Measurements from ENCODE around the gene LGR4. TPM values are rescaled to one million over a fixed set of nuclear protein-coding genes. Genes with fewer than 3 reads are reported as not detected.

Gene LGR4
- total RNA-seq, 1 donor from 2014 or later: 3.0 TPM

DNA sequence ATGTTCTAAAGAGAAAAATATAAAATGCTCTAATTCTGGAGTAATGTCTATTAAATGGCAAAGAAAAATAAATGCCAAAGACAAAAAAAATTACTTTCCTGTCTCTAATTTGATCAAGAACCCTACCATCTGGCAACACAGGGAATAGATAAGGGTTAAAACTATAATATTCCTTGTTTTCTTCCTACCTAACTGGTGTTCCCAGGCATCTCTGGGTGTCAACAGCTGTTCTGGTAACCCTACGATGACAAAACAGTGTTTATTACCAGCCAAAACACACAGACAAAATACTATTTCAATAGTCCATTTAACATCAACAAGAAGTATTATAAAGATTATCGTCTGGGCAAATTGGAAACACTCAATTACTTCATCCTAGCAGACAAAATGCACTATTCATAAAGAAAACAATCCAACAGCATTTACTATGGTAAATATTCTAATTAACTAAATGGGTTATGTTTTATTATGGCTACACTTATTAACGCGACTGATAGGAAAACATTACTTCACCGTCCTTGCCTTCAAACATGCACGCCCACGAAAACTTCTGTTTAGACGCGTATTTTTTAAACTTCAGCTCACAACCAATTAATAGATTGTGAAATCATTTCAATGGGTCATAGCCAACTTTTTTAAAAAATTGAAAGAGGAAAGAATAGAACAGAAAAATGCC, 50.6 kb downstream of the LGR4 start:
- no peak overlapping the region for H3K27ac Mint-ChIP-seq
- no peak for TF ChIP-seq CTCF (IDR thresholded peaks at IDR 0.05)
- H3K4me1 Mint-ChIP-seq: no peaks in the 10 kb centered on the region
- CTCF ChIA-PET: no interaction called here
- intact Hi-C loops (cut with micrococcal nuclease): no loop called here
- POLR2A ChIA-PET: no interaction called here
- ATAC-seq (ENCODE audit: low read depth) (no peak), DNase-seq (no peak)
- H3K36me3 Mint-ChIP-seq (ENCODE audit: low read depth): no peaks in the 10 kb centered on the region
- peaks cover 3% of the 10 kb centered on the region for H3K9me3 Mint-ChIP-seq
- no peak overlapping the region for H3K4me3 Mint-ChIP-seq
- H3K27me3 Mint-ChIP-seq: peaks cover 1% of the 10 kb centered on the region

DNA sequence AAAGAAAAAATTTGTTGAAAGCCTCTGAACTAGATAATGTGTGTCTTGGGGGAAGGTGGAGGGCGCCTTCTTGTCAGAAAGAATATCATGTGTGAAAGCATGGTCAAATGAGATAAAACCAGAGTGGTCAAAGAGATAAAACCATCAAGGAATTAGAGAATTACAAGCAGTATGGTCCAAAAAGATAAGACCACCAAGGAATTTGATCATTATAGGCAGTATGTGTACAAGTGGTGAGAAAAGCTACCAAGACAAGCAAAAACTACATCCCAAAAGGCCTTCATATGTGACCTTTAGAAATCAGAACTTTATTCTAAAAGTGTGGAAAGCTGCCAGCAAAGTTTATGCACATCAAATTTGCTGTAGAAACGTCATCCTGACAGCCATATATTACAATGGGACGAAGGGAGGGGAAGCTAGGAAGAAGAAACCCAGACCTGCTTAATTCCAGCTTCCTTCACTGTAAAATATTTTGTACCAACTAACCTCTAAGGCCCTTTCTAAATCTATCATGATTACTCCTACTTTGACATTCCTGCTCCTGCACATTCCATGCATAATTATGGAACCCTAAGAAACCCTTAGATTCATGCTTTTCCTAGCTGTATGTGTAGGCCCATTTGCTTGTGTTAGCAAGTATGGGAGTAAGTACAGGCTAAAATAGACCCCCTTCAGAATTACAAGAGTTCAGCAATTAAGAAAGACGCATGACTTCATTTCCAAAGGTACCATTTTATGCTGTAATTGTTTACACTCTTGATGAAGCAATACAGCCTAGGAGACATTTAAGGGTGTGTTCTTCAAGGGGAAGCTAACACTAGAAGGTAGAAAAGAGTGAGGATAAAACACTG, 51.6 kb downstream of the LGR4 start:
- no peak for DNase-seq
- intact Hi-C loops (cut with micrococcal nuclease): no loop called here
- Mint-ChIP-seq H3K4me3 (no peak overlapping the region), H3K4me1 (no peaks in the 10 kb centered on the region), H3K36me3 (ENCODE audit: low read depth) (no peaks in the 10 kb centered on the region), H3K9me3 (peaks cover 3% of the 10 kb centered on the region), H3K27me3 (peaks cover 1% of the 10 kb centered on the region), H3K27ac (no peak overlapping the region)
- no peak for ATAC-seq (ENCODE audit: low read depth)
- no peak for TF ChIP-seq CTCF (IDR thresholded peaks at IDR 0.05)
- POLR2A ChIA-PET: no interaction called here
- CTCF ChIA-PET: no interaction called here

- Mint-ChIP-seq H3K4me3 (no peak overlapping the region), H3K9me3 (peaks cover 3% of the 10 kb centered on the region), H3K27me3 (peaks cover 3% of the 10 kb centered on the region), H3K4me1 (no peaks in the 10 kb centered on the region), H3K36me3 (ENCODE audit: low read depth) (no peaks in the 10 kb centered on the region), H3K27ac (no peak overlapping the region)
- ChIA-PET POLR2A (no interaction called here), CTCF (no interaction called here)
- DNase-seq: no peak
- intact Hi-C loops (cut with micrococcal nuclease): no loop called here
- no peak for TF ChIP-seq CTCF (IDR thresholded peaks at IDR 0.05)
- no peak for ATAC-seq (ENCODE audit: low read depth)
These were observed 52.4 kb downstream of the LGR4 start for GRCh38 chr11:27420217-27420616.

DNA sequence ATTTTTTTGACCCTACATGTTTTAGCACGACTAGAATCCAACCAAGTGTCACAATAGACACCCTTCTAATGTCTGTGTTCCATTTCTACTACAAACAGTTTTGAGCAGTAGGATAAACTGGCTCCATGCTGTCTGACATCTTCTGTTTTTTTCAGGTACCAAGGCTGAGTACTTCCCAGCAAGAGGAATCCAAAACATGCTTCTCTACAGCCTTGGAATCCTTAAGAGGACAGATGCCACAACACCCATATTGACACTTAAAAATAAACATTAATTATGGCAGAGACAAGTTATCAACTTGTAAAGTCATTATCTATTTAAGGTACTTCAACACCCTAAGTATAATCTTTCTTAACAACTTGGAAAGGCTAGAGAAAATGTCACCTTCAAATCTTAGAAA, 54.2 kb downstream of the LGR4 start:
- Mint-ChIP-seq H3K27me3 (peaks cover 3% of the 10 kb centered on the region), H3K4me1 (no peaks in the 10 kb centered on the region), H3K4me3 (no peak overlapping the region), H3K36me3 (ENCODE audit: low read depth) (no peaks in the 10 kb centered on the region), H3K9me3 (peaks cover 3% of the 10 kb centered on the region), H3K27ac (no peak overlapping the region)
- no peak for ATAC-seq (ENCODE audit: low read depth)
- intact Hi-C loops (cut with micrococcal nuclease): no loop called here
- DNase-seq: no peak
- POLR2A ChIA-PET: no interaction called here
- CTCF ChIA-PET: no interaction called here
- TF ChIP-seq CTCF (IDR thresholded peaks at IDR 0.05): no peak

- POLR2A ChIA-PET: no interaction called here
- DNase-seq: no peak
- Mint-ChIP-seq H3K27ac (no peak overlapping the region), H3K27me3 (peaks cover 3% of the 10 kb centered on the region), H3K4me1 (no peaks in the 10 kb centered on the region), H3K9me3 (peaks cover 3% of the 10 kb centered on the region), H3K4me3 (no peak overlapping the region), H3K36me3 (ENCODE audit: low read depth) (no peaks in the 10 kb centered on the region)
- intact Hi-C loops (cut with micrococcal nuclease): no loop called here
- no peak for ATAC-seq (ENCODE audit: low read depth)
- no peak for TF ChIP-seq CTCF (IDR thresholded peaks at IDR 0.05)
- CTCF ChIA-PET: no interaction called here
These were observed 55.9 kb downstream of the LGR4 start for GRCh38 chr11:27416568-27417176.
